ENCODE measurements around the gene DOLK. TPM values are rescaled to one million over a fixed set of nuclear protein-coding genes. Genes with fewer than 3 reads are reported as not detected.
A peak's percentile ranks its signal among the peaks of the same experiment; 100 is the strongest.

Gene DOLK
- total and polyA plus RNA-seq, 12 donors = 4.6 to 42.3 (median 28.3) TPM

GRCh38 chr9:128918921-128919320, 28.5 kb downstream of the DOLK start:
- intact Hi-C loops (cut with DNase I) = loop anchor here in 1 of 2 donors (5.0 kb wide), 1 partner anchor 37 kb away; the partner anchor contains the start of genes KYAT1 and LRRC8A
- peaks cover 0 to 13% of the 10 kb centered on the region in 2 donors for H3K36me3 ChIP-seq (replicated peaks in 1 of 2)
- no peak overlapping the region for H3K4me3 ChIP-seq
- peak overlapping the region in 3 of 5 donors; percentile 31 to 90 (median 85) for H3K27ac ChIP-seq
- no peak for DNase-seq
- no peaks in the 10 kb centered on the region for H3K9me3 ChIP-seq (replicated peaks in 1 of 3)
- 74 to 90% (median 80%) methylated on average over 2 of the region's 2 CpGs for WGBS, 4 donors
- peaks cover 47 to 56% of the 10 kb centered on the region in 2 donors for H3K4me1 ChIP-seq (replicated peaks in 1 of 2)
- TF ChIP-seq CTCF (IDR thresholded peaks at IDR 0.05) (no peak), POLR2A (IDR thresholded peaks at IDR 0.05) (no peak)
- no peaks in the 10 kb centered on the region for H3K27me3 ChIP-seq

GRCh38 chr9:128917151-128917849, 30.1 kb downstream of the DOLK start:
- TF ChIP-seq CTCF (IDR thresholded peaks at IDR 0.05) = no peak
- peak in 1 of 2 donors; percentile 25 for TF ChIP-seq POLR2A (IDR thresholded peaks at IDR 0.05)
- Histone ChIP-seq H3K4me1 (replicated peaks in 1 of 2) (peaks cover 52 to 60% of the 10 kb centered on the region in 2 donors), H3K9me3 (replicated peaks in 1 of 3) (no peaks in the 10 kb centered on the region), H3K27ac (peak overlapping the region in 4 of 5 donors; percentile 54 to 82 (median 74)), H3K36me3 (replicated peaks in 1 of 2) (peaks cover 0 to 13% of the 10 kb centered on the region in 2 donors), H3K4me3 (no peak overlapping the region), H3K27me3 (no peaks in the 10 kb centered on the region)
- 54 to 66% (median 57%) methylated on average over 22 to 26 of the region's 26 CpGs for WGBS, 4 donors
- peak; percentile 80 to 93 (median 90) for DNase-seq
- intact Hi-C loops (cut with DNase I) = loop anchor here in 1 of 2 donors (5.0 kb wide), 1 partner anchor 35 kb away; the partner anchor contains the start of genes KYAT1 and LRRC8A

GRCh38 chr9:128916745-128917144, 30.7 kb downstream of the DOLK start:
- no peak for DNase-seq
- intact Hi-C loops (cut with DNase I) = loop anchor here in 1 of 2 donors (5.0 kb wide), 1 partner anchor 34 kb away; the partner anchor contains the start of genes KYAT1 and LRRC8A
- Histone ChIP-seq H3K4me1 (replicated peaks in 1 of 2) (peaks cover 48 to 64% of the 10 kb centered on the region in 2 donors), H3K36me3 (replicated peaks in 1 of 2) (peaks cover 0 to 13% of the 10 kb centered on the region in 2 donors), H3K27me3 (no peaks in the 10 kb centered on the region), H3K4me3 (no peak overlapping the region), H3K9me3 (replicated peaks in 1 of 3) (no peaks in the 10 kb centered on the region), H3K27ac (peak overlapping the region in 4 of 5 donors; percentile 68 to 89 (median 80))
- WGBS, 4 donors = 76 to 86% (median 78%) methylated on average over 11 of the region's 11 CpGs
- TF ChIP-seq CTCF (IDR thresholded peaks at IDR 0.05) (no peak), POLR2A (IDR thresholded peaks at IDR 0.05) (no peak)

- Histone ChIP-seq H3K36me3 (replicated peaks in 1 of 2) (peaks cover 0 to 13% of the 10 kb centered on the region in 2 donors), H3K4me1 (replicated peaks in 1 of 2) (peaks cover 44 to 64% of the 10 kb centered on the region in 2 donors), H3K9me3 (replicated peaks in 1 of 3) (no peaks in the 10 kb centered on the region), H3K27me3 (no peaks in the 10 kb centered on the region), H3K27ac (peak overlapping the region in 4 of 5 donors; percentile 68 to 89 (median 80)), H3K4me3 (no peak overlapping the region)
- DNase-seq = peak in 2 of 7 donors; percentile 39 to 44
- 75 to 88% (median 83%) methylated on average over 8 to 18 of the region's 18 CpGs for WGBS, 4 donors
- intact Hi-C loops (cut with DNase I) = loop anchor here in 1 of 2 donors (5.0 kb wide), 1 partner anchor 34 kb away; the partner anchor contains the start of genes KYAT1 and LRRC8A
- no peak for TF ChIP-seq POLR2A (IDR thresholded peaks at IDR 0.05)
- TF ChIP-seq CTCF (IDR thresholded peaks at IDR 0.05) = no peak
Observed at GRCh38 chr9:128916204-128916603, 31.2 kb downstream of the DOLK start.
